Fibroblast of lung (primary cell): ENCODE results near the gene ARHGEF4. TPM values are rescaled to one million over a fixed set of nuclear protein-coding genes. Genes with fewer than 3 reads are reported as not detected.

Experiments
- DNase-seq, 2 donors: peaks; one replicate each; pipeline versions ENCODE4 v3.0.0 to v3.0.0-alpha.2; 2010; ENCODE audit warnings: low read depth in 2 of 2
- H2AFZ ChIP-seq: 2 replicates; pipeline ENCODE4 v1.5.1; 2012; ENCODE audit warnings: low read length, control low read depth, inconsistent platforms
- H3K27ac ChIP-seq: 2 replicates; pipeline ENCODE4 v1.5.1; 2011; ENCODE audit warnings: low read length, control low read depth; ENCODE audit not compliant: insufficient read depth
- H3K27me3 ChIP-seq: 2 replicates; pipeline ENCODE4 v1.5.1; 2011; ENCODE audit warnings: mild to moderate bottlenecking, low read length; ENCODE audit not compliant: control insufficient read depth, insufficient read depth
- H3K36me3 ChIP-seq: 2 replicates; pipeline ENCODE4 v1.5.1; 2011; ENCODE audit warnings: low read length; ENCODE audit not compliant: control insufficient read depth, insufficient read depth
- H3K4me1 ChIP-seq: 2 replicates; pipeline ENCODE4 v1.5.1; 2011; ENCODE audit warnings: low read length; ENCODE audit not compliant: control insufficient read depth, insufficient read depth; ENCODE audit errors: extremely low read depth
- H3K4me2 ChIP-seq: 2 replicates; pipeline ENCODE4 v1.5.1; 2011; ENCODE audit warnings: low read length, control low read depth; ENCODE audit not compliant: insufficient read depth; ENCODE audit errors: extremely low read depth
- H3K4me3 ChIP-seq, 4 experiments: fragments of 200-600 bp in 1 of 4; sonication (generic) in 1 of 4; replicated peaks in 1 of 4; 2 replicates each; pipeline ENCODE4 v1.5.1; 2011 to 2016; ENCODE audit warnings: low read length in 4 of 4, low read depth in 3 of 4, mild to moderate bottlenecking in 3 of 4, control low read depth in 2 of 4, inconsistent platforms in 1 of 4, mixed read lengths in 1 of 4; ENCODE audit not compliant: insufficient read depth in 1 of 4; ENCODE audit errors: control extremely low read depth in 1 of 4
- H3K79me2 ChIP-seq: 2 replicates; pipeline ENCODE4 v1.5.1; 2012; ENCODE audit warnings: mild to moderate bottlenecking, low read length, inconsistent platforms; ENCODE audit not compliant: control insufficient read depth, insufficient read depth
- H3K9ac ChIP-seq: 2 replicates; pipeline ENCODE4 v1.5.1; 2011; ENCODE audit warnings: mild to moderate bottlenecking, low read length, control low read depth; ENCODE audit not compliant: insufficient read depth
- H3K9me3 ChIP-seq: 2 replicates; pipeline ENCODE4 v1.5.1; 2012; ENCODE audit warnings: low read depth, low read length; ENCODE audit not compliant: control insufficient read depth, insufficient read depth
- H4K20me1 ChIP-seq: 2 replicates; pipeline ENCODE4 v1.5.1; 2011; ENCODE audit warnings: low read length; ENCODE audit not compliant: control insufficient read depth, insufficient read depth; ENCODE audit errors: extremely low read depth
- EZH2 ChIP-seq: IDR thresholded peaks from 2 replicates; pipeline ENCODE4 v1.5.1; 2012; ENCODE audit warnings: low read length, control low read depth, mild to moderate bottlenecking; ENCODE audit errors: missing control alignments
- polyA plus RNA-seq, 2 donors: library from polyadenylated mRNA; depleted of rRNA in 1 of 2; stranded (reverse) in 1 of 2; unstranded in 1 of 2; fragments of >200 nt; gene quantifications; 2 replicates each; pipeline ENCODE4 v1.2.1, GENCODE V29; 2011 to 2012; ENCODE audit warnings: missing spikeins in 1 of 2
- total RNA-seq: library from RNA; depleted of rRNA; stranded (reverse); fragments of >200 nt; gene quantifications from 2 replicates; pipeline ENCODE4 v1.2.1, GENCODE V29; 2014
- TF ChIP-seq, protein P1 (sequence below), 2 donors: IDR thresholded peaks in 1 of 2; conservative IDR thresholded peaks in 1 of 2; 1 replicate in 1 of 2; 2 replicates in 1 of 2; pipeline ENCODE4 v1.5.1; 2011 to 2012; ENCODE audit warnings: low read length in 2 of 2, control low read depth in 1 of 2, inconsistent platforms in 1 of 2, low read depth in 1 of 2, mild to moderate bottlenecking in 1 of 2

Gene ARHGEF4
- total and polyA plus RNA-seq, 2 donors (not counting 1 experiment from before 2014, with no cell fraction given): 0.05 to 0.83 TPM

GRCh38 chr2:130819226-130819607 lies 17.5 kb upstream of the ARHGEF4 start:
- no peak overlapping the region for H2AFZ ChIP-seq
- H3K36me3 ChIP-seq: no peaks in the 10 kb centered on the region
- no peak overlapping the region for H3K27ac ChIP-seq
- no peaks in the 10 kb centered on the region for H4K20me1 ChIP-seq
- DNase-seq: no peak
- H3K4me1 ChIP-seq: no peaks in the 10 kb centered on the region
- TF ChIP-seq, protein P1, sequence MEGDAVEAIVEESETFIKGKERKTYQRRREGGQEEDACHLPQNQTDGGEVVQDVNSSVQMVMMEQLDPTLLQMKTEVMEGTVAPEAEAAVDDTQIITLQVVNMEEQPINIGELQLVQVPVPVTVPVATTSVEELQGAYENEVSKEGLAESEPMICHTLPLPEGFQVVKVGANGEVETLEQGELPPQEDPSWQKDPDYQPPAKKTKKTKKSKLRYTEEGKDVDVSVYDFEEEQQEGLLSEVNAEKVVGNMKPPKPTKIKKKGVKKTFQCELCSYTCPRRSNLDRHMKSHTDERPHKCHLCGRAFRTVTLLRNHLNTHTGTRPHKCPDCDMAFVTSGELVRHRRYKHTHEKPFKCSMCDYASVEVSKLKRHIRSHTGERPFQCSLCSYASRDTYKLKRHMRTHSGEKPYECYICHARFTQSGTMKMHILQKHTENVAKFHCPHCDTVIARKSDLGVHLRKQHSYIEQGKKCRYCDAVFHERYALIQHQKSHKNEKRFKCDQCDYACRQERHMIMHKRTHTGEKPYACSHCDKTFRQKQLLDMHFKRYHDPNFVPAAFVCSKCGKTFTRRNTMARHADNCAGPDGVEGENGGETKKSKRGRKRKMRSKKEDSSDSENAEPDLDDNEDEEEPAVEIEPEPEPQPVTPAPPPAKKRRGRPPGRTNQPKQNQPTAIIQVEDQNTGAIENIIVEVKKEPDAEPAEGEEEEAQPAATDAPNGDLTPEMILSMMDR (conservative IDR thresholded peaks at IDR 0.05 in 1 of 2, IDR thresholded peaks at IDR 0.05 in 1 of 2; ENCODE audit: low read depth in 1 of 2, low read length in 2 of 2): no peak
- H3K9ac ChIP-seq: no peak overlapping the region
- no peak overlapping the region for H3K4me2 ChIP-seq
- H3K4me3 ChIP-seq: no peak overlapping the region
- no peaks in the 10 kb centered on the region for H3K9me3 ChIP-seq
- no peaks in the 10 kb centered on the region for H3K27me3 ChIP-seq
- no peaks in the 10 kb centered on the region for H3K79me2 ChIP-seq

DNA sequence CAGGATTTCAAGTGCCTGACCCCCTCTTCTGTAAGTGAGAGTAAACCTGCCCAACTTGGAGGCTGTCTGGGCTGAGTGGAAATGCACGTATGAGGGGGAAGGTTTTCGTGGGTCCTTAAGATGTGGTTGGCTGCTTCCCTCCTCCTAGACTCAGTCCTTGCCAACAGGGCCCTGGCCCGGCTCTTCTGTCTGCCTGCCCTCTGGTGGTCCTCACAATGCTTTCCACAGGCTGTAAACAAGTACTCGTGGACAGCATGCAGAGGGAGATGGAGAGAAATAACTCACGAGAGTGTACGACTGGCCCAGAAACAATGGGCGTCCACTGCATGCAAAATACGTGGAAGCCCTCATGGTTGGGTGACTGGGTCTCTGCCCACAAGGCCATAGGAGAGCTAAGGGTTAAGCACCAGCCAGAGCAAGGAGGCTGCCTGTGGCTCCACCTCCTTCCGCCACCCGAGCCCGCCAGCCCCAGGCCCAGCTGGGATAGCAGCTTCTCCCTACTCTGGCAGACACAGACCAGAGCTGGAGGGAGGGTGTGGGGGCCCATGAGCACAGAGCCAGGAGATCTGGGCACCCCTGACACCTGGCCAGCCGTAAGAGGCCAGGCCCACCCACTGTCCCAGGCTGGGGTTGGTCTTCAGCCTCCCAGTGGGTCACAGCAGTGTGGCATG lies 17.0 kb upstream of the ARHGEF4 start:
- Histone ChIP-seq H3K4me2 (no peak overlapping the region), H3K9me3 (no peaks in the 10 kb centered on the region), H3K4me1 (no peaks in the 10 kb centered on the region), H4K20me1 (no peaks in the 10 kb centered on the region), H3K9ac (no peak overlapping the region), H3K27me3 (no peaks in the 10 kb centered on the region), H3K36me3 (no peaks in the 10 kb centered on the region), H3K4me3 (no peak overlapping the region), H3K79me2 (no peaks in the 10 kb centered on the region), H2AFZ (no peak overlapping the region), H3K27ac (no peak overlapping the region)
- TF ChIP-seq, protein P1 (conservative IDR thresholded peaks at IDR 0.05 in 1 of 2, IDR thresholded peaks at IDR 0.05 in 1 of 2; ENCODE audit: low read depth in 1 of 2, low read length in 2 of 2): no peak
- TF ChIP-seq EZH2: no peak
- DNase-seq: no peak

- no peaks in the 10 kb centered on the region for H3K4me1 ChIP-seq
- H3K27ac ChIP-seq: no peak overlapping the region
- H3K36me3 ChIP-seq: no peaks in the 10 kb centered on the region
- H3K9ac ChIP-seq: no peak overlapping the region
- no peaks in the 10 kb centered on the region for H3K27me3 ChIP-seq
- no peak overlapping the region for H3K4me2 ChIP-seq
- H3K9me3 ChIP-seq: no peaks in the 10 kb centered on the region
- H3K4me3 ChIP-seq: no peak overlapping the region
- TF ChIP-seq, protein P1 (conservative IDR thresholded peaks at IDR 0.05 in 1 of 2, IDR thresholded peaks at IDR 0.05 in 1 of 2; ENCODE audit: low read depth in 1 of 2, low read length in 2 of 2): no peak
- TF ChIP-seq EZH2: no peak
- H2AFZ ChIP-seq: no peak overlapping the region
- DNase-seq: peak in 1 of 2 donors; percentile 24
- H3K79me2 ChIP-seq: no peaks in the 10 kb centered on the region
- H4K20me1 ChIP-seq: no peaks in the 10 kb centered on the region
Measured at GRCh38 chr2:130820279-130820861, 16.3 kb upstream of the ARHGEF4 start.
